NCI-H526 treated with DMSO at 0.1 percent for 48 hours (cell line): ENCODE data around the gene WDR82.
A peak's percentile ranks its signal among the peaks of the same experiment; 100 is the strongest.

ENCODE experiments used
- DNase-seq: peaks from one replicate; lab custom pipeline; 2025; lab: John Stamatoyannopoulos, UW

The WDR82 gene

DNA sequence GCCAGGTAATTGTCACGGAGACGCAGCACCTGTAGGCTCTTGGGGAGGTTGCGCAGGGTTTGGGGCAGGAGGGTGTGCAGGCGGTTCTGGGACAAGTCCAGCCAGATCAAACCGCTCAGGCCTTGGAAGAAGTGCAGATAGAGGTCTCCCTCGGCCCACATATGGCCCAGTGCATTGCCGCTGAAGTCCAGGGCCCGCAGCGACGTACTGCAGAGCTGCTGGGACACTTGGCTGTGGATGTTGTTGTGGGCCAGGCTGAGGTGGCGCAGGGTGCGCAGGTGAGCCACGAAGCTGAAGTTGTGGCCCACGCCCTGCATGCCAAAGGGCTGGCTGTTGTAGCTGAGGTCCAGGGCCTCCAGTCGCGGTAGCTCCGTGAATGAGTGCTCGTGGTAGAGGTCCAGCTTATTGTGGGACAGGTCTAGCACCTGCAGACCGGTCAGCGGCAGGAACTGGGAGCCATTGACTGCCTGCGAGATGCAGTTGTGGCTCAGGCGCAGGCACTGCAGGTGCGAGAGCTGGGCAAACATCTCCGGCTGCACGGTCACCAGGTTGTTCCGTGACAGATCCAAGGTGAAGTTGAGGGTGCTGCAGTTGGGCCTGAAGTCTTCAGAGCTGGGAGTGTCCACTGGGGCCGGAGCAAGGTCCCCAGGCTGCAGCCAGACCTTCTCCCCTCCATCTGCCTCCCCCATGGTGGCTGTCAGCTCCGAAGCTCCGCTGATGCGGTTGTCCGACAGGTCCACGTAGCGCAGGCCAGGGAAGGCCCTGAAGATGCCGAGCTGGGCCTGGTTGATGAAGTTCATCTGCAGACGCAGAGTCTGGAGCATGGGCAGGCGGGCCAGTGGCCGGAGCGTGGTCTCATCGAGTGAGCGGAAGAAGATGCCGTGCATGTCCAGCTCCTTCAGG lies 55.9 kb downstream of the WDR82 start:
- DNase-seq: no peak

DNA sequence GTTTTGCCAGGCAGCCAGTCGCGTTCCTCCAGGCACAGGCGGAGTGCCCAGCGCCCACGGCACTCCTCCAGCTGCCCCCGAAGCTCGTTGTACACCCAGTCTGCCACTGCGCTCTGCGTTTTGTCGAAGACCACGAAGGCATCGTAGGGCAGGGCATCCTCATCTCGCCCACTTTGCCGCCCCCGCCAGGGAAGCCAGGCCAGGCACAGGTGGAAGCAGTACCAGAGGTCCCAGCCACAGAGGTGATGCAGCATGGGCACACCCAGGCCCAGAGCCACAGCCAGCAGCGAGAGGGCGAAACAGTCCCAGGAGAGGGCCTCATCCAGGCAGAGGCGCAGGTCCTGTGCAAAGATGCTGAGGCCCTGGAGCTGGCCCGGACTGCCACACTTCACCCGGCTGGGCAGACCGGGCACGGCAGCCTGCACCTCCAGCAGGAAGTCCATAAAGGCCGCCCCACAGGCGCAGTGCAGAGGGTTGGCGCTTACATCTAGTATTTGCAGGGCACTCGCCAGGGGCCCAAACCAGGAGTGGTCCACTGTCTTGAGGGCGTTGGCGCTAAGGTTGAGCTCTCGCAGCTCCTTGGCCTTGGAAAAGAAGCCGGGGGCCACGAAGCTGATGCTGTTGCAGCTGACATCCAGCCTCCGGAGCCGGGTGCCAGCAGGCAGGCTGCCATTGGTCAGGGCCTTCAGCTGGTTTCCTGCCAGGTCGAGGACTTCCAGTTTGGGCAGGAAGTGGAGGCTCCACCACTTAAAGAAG lies 56.7 kb downstream of the WDR82 start:
- no peak for DNase-seq

DNA sequence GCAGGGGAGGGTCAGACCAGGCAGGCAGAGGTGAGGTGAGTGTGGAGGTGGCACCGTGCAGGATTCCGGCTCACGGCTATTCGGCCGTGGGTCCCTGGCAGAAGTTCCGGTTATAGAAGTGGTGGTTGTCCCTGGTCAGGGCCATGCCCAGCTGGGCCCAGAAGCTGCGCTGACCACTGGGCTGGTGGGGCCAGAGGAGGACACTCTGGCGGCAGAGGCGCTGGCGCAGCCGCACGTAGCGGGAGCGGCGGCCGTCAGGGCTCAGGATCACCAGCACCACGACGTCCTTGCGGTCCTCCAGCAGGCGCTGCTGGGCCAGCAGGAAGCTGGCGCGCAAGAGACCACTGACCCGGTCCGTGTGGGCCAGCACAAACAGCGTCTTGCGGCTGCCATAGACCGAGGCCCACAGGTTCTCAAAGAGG lies 57.3 kb downstream of the WDR82 start:
- DNase-seq: no peak

DNA sequence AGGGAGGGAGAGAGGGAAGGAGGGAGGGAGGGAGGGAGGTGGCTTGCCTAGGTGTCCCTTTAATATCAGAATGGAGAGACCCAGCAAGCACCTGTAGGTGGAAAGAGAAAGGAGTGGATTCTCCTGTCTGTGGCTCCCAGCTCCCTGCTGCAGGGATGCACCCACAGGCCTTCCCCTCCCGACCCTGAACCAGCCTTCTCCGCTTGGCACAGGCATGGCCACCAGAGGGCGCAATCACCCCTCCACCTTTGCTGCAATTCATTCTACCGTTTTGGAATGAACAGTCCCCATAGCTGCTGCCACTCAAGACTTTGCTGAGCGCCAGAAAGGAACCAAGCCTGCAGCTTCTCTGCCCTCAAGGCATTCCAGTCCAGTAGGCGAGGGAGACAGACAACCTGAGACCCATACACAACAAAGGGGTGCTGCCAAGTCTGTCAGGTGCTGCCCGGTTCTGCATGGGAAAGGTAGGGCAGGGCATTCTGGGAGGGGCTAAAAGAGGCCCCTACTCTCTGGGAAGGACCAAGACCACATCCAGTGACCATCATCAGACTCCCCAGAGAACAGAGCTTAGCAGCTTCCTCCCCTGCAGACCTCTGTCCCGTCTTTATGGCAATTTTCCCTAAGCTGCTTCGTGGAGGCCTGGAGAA lies 57.9 kb downstream of the WDR82 start:
- peak; percentile 47 for DNase-seq

DNA sequence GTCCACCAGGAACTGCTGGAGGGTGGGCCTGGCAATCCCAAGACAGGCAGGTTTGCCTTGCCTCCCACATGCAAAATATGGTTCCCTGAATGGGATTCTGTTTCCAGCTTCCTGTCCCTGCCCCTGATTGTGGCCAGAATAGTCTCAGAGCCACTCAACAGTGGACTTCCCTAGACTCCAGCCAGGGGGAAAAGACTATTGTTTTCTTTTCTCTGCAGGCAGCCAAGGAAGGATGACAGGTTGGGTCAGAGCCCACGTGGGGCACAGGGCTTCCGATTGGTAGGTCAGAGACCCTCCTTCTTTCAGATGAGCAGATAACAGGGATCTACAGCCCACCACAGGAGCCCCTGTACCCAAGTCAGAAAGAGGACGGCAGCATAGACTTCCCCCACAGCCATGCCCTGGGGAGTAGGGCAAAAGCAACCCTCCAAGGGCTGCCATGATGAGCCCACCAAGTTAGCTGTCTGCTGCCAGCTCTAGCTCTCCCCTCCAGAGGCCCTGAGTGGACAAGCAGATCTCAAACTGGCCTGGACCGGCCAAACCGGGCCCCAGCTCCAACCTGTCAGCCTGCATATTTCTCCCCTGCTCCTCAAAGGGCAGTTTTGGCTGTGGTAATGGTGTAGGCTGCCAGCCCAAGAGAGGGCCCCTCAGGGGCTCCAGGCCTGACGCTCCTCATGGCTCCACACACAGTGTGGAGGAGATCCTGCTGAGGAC lies 59.4 kb downstream of the WDR82 start:
- no peak for DNase-seq

DNA sequence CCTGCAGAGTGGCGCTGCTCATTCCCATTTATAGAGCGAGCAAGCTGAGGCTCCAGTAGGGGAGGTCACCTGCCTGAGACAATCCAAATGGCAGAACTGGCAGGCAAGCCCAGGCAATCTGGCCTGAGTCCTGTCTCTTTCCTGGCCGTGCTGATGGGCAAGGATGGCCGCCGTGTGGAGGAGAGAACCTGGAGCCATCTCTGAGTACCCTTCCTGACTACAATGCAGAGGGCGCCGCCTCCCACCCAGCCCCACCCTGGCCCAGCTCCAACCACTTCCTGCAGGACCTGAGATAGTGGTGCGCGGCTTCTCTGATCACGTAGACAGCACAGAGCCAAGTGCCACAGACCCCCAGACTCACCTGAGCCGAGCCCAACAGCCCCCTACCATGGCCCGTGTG lies 60.0 kb downstream of the WDR82 start:
- DNase-seq: no peak

DNA sequence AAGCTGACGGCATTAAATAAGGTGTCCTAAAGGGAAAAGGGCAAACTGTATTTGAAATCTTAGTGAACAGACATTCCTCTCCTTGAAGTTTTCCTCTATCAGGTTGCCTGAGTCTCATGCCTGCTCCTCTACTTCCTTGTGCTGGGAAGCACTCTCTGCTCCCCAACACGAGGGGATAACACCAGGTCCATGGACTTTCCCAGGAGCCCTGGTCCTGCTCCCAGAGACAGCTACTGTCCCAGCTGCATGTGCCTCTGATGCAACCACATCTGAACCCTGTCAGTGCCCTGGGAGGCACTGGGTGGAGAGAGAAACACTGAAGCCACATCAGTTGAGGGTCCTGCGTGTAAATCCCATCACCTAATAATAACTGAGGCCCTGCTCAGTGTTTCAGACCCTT lies 60.4 kb downstream of the WDR82 start:
- DNase-seq: no peak

DNA sequence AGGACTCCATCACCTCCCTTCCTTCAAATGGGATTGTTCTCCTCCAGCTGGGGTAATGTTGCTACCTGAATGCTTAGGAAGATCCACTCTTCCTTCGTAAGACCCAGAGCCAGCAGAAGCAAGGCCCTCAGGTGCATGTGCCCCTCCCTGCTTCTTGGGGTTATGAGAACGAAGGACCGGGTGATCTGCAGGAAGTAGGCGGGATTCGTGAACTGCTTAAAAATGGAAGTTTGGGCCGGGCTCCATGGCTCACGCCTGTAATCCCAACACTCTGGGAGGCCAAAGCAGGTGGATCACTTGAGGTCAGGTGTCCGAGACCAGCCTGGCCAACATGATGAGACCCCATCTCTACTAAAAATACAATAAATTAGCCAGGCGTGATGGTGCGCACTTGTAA lies 61.0 kb downstream of the WDR82 start:
- no peak for DNase-seq

DNA sequence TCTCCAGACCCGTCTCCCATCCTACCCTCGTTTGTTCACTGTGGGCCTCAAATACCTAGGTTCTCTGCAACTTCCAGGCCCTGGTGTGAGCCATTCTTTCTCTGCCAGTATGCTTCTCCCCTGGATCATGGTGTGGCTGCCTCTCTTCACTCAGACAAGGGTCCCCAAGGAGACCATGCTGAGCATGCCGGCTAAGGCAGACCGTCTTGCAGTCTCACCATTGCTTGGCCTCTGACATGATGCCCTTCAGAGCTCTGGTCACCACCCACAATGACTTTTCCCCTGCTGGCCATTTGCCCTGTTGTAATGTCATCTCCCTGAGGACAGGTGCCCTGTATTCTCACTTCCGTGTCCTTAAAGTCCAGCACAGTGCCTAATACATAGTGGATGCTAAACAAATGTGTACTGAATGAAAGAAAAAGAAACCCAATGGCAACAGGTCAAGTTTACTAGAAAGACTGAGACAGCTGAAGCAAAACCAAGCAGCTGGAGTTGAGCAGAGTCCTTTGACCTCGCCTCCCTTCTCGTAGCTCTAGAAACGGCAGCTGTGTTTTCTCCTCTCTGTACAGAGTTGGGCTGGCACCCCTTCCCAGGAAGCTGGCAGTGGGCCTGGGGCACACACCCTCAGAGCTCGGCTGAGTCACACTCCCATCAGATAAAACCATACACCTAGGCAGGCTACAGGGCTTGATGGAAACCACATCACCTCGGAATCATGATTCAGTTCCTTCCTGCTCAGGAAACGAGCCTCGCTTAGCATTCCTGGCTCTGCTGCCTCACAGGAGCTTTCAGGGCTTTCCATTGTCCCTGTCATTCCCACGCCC lies 61.7 kb downstream of the WDR82 start:
- no peak for DNase-seq

DNA sequence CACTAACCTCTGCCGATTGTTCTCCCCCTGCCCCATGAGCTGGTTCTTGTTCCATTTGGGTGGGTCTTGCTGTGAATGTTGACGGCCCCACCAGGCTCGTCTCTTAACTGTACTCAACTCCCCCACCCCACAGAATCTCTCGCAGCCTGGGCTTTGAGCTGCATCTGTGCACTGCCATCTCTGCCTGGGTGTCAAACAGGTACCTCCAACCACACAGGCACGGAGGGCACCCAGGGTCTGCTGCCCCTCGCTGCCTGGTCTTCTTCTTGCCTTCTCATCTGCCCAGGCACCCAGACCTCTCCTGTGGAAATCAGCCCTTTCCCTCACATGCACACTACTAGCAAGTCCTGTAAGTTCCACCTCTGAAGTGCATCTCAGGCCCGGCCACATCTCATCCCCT lies 63.1 kb downstream of the WDR82 start:
- no peak for DNase-seq

DNA sequence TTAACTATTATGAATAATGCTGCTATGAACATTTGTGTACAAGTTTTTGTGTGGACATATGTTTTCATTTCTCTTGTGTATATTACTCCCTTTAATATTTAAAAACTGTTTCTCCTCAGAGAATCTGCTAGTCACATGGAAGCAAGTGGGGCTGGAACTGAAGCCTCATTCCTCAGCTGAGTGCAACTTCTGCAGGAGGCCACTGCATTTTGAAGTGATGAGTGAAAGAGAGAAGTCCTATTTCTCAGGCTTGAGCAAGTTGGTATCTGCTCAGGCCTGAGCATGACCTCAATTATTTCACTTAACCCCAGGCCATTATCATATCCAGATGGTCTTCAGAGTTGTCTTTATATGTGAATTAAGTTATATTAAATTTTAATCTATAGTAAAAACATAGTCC lies 64.5 kb downstream of the WDR82 start:
- no peak for DNase-seq

DNA sequence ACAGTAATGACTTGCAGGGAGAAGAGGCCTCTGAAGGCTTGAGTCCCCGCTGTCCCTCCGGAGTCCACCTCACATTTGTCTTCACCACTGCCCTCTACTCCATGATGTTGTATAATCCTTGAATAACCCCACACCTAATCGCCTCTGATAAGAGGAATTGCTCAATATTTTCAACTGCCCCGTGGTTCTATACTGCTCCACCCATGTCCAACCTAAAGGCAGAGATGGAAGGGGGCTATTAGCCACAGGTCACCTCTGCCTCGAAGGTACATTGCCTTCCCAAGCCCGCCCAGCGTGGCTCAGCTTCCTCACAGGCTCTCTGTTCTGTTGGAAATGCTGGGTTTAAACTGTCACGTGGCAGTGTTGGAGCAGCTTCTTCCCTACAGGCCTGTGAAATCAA lies 65.4 kb downstream of the WDR82 start:
- no peak for DNase-seq

DNA sequence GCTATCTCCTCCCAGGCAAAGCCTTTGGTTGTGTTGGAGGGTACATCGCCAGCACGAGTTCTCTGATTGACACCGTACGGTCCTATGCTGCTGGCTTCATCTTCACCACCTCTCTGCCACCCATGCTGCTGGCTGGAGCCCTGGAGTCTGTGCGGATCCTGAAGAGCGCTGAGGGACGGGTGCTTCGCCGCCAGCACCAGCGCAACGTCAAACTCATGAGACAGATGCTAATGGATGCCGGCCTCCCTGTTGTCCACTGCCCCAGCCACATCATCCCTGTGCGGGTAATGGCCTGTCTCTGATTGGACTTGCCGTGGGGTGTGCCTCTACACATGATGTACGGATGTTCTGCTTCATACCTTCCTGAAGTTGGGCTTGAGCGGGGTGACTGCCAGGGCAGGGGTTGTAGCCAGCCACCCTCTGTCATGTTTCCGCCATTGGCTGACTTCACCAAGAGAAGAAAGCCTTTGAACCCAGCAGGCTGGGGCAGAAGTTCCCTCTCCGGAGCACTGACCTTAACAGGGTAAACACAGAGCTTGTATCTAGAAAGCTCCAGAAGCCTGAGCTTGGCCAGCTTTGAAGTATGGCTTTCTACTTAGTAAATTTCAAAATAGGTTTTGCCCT lies 67.1 kb downstream of the WDR82 start:
- DNase-seq: no peak

DNA sequence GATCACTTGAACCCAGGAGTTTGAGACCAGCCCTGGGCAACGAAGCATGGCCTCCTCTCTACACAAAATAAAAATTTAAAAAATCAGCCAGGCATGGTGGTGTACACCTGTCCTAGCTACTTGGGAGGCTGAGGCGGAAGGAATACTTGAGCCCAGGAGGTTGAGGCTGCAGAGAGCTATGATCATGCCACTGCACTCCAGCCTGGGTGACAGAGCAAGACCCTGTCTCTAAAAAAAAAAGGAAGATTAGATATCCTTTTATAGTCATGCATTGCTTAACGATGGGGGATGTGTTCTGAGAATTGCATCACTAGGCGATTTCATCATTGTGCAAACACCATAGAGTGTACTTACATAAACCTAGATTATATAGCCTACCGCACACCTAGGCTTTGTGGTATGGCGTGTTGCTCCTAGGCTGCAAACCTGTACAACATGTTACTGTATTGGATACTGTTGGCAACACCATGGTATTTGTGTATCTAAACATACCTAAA lies 67.9 kb downstream of the WDR82 start:
- no peak for DNase-seq

DNA sequence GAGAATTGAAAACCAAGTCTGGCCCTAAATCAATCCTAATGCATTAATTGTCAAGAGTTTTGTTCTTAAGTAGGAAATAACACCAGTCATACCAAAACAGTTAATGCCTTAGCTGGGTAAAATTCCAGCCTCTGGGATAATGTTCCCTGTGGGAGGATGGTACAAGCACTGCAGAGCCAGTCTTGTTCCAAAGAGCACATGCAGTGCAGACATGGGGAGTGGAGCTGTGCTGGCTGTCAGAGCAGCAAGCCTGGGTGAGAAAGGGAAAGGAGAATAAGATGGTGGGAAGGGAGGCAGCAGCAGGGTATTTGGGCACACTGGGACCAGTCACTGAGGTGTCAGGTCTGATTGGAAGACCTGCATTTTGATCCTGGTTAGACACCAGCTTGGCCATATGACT lies 68.4 kb downstream of the WDR82 start:
- no peak for DNase-seq

DNA sequence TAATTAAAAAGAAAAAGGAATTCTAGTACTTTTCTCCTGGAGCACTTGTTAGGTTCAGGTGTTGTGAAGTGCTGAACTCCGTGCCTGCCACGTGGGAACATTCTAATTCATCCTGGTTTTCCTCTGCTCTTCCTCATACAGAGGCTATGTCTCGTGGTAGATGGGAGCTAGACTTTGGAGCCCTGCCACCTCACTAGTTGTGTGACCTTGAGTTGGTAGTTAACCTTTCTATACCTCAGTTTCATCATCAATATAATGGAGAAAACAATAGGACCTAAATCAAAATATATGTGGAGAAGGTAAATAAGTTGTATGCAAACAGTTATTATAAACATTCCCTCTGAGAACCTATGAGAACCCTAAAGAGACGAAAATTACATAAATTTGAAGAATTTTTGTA lies 69.9 kb downstream of the WDR82 start:
- no peak for DNase-seq

DNA sequence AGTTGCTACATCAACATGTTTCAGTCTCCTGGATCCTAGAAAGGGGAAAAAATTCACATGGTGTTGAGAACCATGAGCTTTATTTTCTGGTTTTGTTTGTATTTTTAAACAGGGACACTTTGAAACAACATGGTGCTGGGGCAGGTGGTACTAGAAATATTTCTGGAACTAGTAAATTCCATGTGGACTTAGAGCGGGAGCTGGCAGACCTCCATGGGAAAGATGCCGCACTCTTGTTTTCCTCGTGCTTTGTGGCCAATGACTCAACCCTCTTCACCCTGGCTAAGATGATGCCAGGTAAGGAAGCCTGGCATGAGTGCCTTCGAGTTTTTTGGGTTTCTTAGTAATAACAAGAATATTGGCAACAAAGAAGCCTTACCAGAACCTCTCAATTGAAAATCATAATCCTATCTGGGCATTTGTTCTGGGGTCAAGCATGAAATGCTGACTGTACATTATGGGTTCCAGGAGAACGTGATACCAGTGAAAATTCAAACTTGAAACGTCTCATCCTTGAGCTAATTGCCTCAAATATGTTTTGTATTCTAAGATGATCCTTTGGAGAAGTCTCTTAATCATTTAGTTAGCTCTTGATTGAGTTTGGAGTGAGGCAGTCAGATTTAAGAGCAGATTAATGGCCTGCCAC lies 72.6 kb downstream of the WDR82 start:
- DNase-seq: no peak
